Prostate gland (tissue), 2 donors: ENCODE data around the gene GCLM. TPM values are rescaled to one million over a fixed set of nuclear protein-coding genes. Genes with fewer than 3 reads are reported as not detected.
A peak's percentile ranks its signal among the peaks of the same experiment; 100 is the strongest.
"Not testable (repeated sequence)": the region's sequence is repeated elsewhere in the genome, so short reads cannot be mapped to it uniquely, and the experiment has no call there.

ENCODE experiments used
- DNase-seq: peaks from one replicate; pipeline ENCODE4 v3.0.0-alpha.2; 2019; ENCODE audit warnings: low spot score
- H3K27ac ChIP-seq, 2 donors: fragments of 200-600 bp; sonication (generic); 2 replicates each; pipeline ENCODE4 v1.5.1; 2017 to 2019
- H3K27me3 ChIP-seq: fragments of 200-600 bp; sonication (generic); replicated peaks from 2 replicates; pipeline ENCODE4 v1.5.1; 2019; ENCODE audit not compliant: insufficient read depth
- H3K36me3 ChIP-seq, 2 donors: fragments of 200-600 bp; sonication (generic); 1 replicate in 1 of 2; 2 replicates in 1 of 2; pipeline versions ENCODE4 v1.5.1 to v1.8.1; 2017 to 2019
- H3K4me1 ChIP-seq: fragments of 200-600 bp; sonication (generic); replicated peaks from 2 replicates; pipeline ENCODE4 v1.5.1; 2019
- H3K4me3 ChIP-seq, 2 donors: fragments of 200-600 bp; sonication (generic); 2 replicates each; pipeline ENCODE4 v1.5.1; 2017 to 2019
- H3K9me3 ChIP-seq: fragments of 200-600 bp; sonication (generic); 2 replicates; pipeline ENCODE4 v1.5.1; 2017
- POLR2A ChIP-seq: fragments of 450-650 bp; IDR thresholded peaks from one replicate; pipeline ENCODE4 v1.6.1; 2016; ENCODE audit warnings: antibody characterized with exemption, mild to moderate bottlenecking
- POLR2AphosphoS5 ChIP-seq: sonication (generic); formaldehyde crosslinking; IDR thresholded peaks from one replicate; pipeline ENCODE4 v1.6.1; 2017; ENCODE audit warnings: antibody characterized with exemption
- WGBS: methylation state at CpG from one replicate; pipeline ENCODE4 v1.1.5; 2018; 5-methylcytosine and 5-hydroxymethylcytosine counted together
- intact Hi-C: fragments of 100-400 bp; cut with DNase I; formaldehyde crosslinking; loops from one replicate; pipeline ENCODE4 v1.14.2; 2022
- total RNA-seq, 2 donors: library from RNA; depleted of rRNA; stranded (reverse); fragments of >200 nt; gene quantifications; one replicate each; pipeline ENCODE4 v1.1.0, GENCODE V29; 2016
- TF ChIP-seq, protein P1 (sequence below), 4 experiments: fragments of 200-600 bp in 2 of 4; fragments of 450-650 bp in 2 of 4; sonication (generic) in 2 of 4; IDR thresholded peaks; 1 replicate in 3 of 4; 2 replicates in 1 of 4; pipeline ENCODE4 v1.5.1; 2016 to 2019; ENCODE audit warnings: antibody characterized with exemption in 4 of 4, mild to moderate bottlenecking in 2 of 4, moderate library complexity in 2 of 4

The GCLM gene
- total RNA-seq, 2 donors from 2014 or later, result 6.5 to 14.1 TPM

- TF ChIP-seq POLR2A, result no peak
- TF ChIP-seq, protein P1, sequence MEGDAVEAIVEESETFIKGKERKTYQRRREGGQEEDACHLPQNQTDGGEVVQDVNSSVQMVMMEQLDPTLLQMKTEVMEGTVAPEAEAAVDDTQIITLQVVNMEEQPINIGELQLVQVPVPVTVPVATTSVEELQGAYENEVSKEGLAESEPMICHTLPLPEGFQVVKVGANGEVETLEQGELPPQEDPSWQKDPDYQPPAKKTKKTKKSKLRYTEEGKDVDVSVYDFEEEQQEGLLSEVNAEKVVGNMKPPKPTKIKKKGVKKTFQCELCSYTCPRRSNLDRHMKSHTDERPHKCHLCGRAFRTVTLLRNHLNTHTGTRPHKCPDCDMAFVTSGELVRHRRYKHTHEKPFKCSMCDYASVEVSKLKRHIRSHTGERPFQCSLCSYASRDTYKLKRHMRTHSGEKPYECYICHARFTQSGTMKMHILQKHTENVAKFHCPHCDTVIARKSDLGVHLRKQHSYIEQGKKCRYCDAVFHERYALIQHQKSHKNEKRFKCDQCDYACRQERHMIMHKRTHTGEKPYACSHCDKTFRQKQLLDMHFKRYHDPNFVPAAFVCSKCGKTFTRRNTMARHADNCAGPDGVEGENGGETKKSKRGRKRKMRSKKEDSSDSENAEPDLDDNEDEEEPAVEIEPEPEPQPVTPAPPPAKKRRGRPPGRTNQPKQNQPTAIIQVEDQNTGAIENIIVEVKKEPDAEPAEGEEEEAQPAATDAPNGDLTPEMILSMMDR (IDR thresholded peaks at IDR 0.05), result no peak
- peak; percentile 78 for TF ChIP-seq POLR2AphosphoS5
- intact Hi-C loops, result no loop called here
- H3K27ac ChIP-seq, result peak overlapping the region in 1 of 2 donors; percentile 36
- H3K4me1 ChIP-seq, result no peaks in the 10 kb centered on the region
- H3K4me3 ChIP-seq, result no peak overlapping the region
- DNase-seq, result peak; percentile 81
- 47% methylated on average over 1 of the region's 1 CpG for whole genome bisulfite sequencing
- no peaks in the 10 kb centered on the region for H3K27me3 ChIP-seq
- H3K36me3 ChIP-seq, result no peaks in the 10 kb centered on the region
- no peaks in the 10 kb centered on the region for H3K9me3 ChIP-seq
Observed at GRCh38 chr1:93938461-93939145, 29.4 kb upstream of the GCLM start.

GRCh38 chr1:93937997-93938396 lies 28.8 kb upstream of the GCLM start:
- DNase-seq, result no peak
- no peak overlapping the region for H3K4me3 ChIP-seq
- intact Hi-C loops, result no loop called here
- no peaks in the 10 kb centered on the region for H3K27me3 ChIP-seq
- 53% methylated on average over 1 of the region's 1 CpG for WGBS
- H3K4me1 ChIP-seq, result no peaks in the 10 kb centered on the region
- H3K36me3 ChIP-seq, result no peaks in the 10 kb centered on the region
- TF ChIP-seq, protein P1 (IDR thresholded peaks at IDR 0.05), result no peak
- TF ChIP-seq POLR2A (no peak), POLR2AphosphoS5 (no peak)
- H3K9me3 ChIP-seq, result no peaks in the 10 kb centered on the region
- peak overlapping the region in 1 of 2 donors; percentile 36 for H3K27ac ChIP-seq

DNA sequence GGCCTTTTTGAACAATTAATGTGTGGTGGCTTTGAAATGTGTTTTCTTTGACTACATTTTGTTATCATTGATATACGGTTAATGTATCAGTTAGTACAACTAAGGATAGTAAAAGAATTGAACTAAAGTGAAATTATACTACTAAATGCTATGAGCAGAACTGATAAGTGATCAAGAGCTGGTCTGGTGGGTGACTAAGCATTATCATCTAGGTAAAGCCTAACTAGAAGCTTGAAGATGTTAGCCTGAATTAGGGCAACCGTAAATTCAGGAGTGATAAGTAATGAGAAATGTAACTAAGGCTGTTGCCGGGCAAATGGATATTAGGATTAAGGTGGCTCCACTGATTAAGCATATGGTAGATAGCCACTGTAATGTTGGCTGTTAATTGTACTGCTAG lies 16.0 kb upstream of the GCLM start:
- Histone ChIP-seq H3K4me3 (no peak overlapping the region), H3K4me1 (no peaks in the 10 kb centered on the region), H3K27me3 (no peaks in the 10 kb centered on the region), H3K36me3 (no peaks in the 10 kb centered on the region), H3K27ac (no peak overlapping the region), H3K9me3 (no peaks in the 10 kb centered on the region)
- TF ChIP-seq, protein P1 (IDR thresholded peaks at IDR 0.05), result no peak
- TF ChIP-seq POLR2AphosphoS5, result no peak
- no peak for TF ChIP-seq POLR2A
- intact Hi-C loops, result no loop called here
- WGBS, result 93% methylated on average over 3 of the region's 3 CpGs
- no peak for DNase-seq

GRCh38 chr1:93919780-93920179 lies 10.6 kb upstream of the GCLM start:
- H3K4me3 ChIP-seq, result no peak overlapping the region
- TF ChIP-seq, protein P1 (IDR thresholded peaks at IDR 0.05), result no peak
- H3K4me1 ChIP-seq, result no peaks in the 10 kb centered on the region
- no peak overlapping the region for H3K27ac ChIP-seq
- intact Hi-C loops, result no loop called here
- no peaks in the 10 kb centered on the region for H3K9me3 ChIP-seq
- DNase-seq, result no peak
- H3K27me3 ChIP-seq, result no peaks in the 10 kb centered on the region
- H3K36me3 ChIP-seq, result no peaks in the 10 kb centered on the region
- 54% methylated on average over 1 of the region's 1 CpG for WGBS

- no peak overlapping the region for H3K4me3 ChIP-seq
- no peaks in the 10 kb centered on the region for H3K4me1 ChIP-seq
- H3K9me3 ChIP-seq, result no peaks in the 10 kb centered on the region
- intact Hi-C loops, result no loop called here
- H3K27ac ChIP-seq, result no peak overlapping the region
- TF ChIP-seq, protein P1 (IDR thresholded peaks at IDR 0.05), result no peak
- TF ChIP-seq POLR2A, result no peak
- no peak for TF ChIP-seq POLR2AphosphoS5
- no peak for DNase-seq
- no peaks in the 10 kb centered on the region for H3K36me3 ChIP-seq
- 96% methylated on average over 10 of the region's 10 CpGs for WGBS
- no peaks in the 10 kb centered on the region for H3K27me3 ChIP-seq
Observed at GRCh38 chr1:93917302-93917701, 8.1 kb upstream of the GCLM start.

DNA sequence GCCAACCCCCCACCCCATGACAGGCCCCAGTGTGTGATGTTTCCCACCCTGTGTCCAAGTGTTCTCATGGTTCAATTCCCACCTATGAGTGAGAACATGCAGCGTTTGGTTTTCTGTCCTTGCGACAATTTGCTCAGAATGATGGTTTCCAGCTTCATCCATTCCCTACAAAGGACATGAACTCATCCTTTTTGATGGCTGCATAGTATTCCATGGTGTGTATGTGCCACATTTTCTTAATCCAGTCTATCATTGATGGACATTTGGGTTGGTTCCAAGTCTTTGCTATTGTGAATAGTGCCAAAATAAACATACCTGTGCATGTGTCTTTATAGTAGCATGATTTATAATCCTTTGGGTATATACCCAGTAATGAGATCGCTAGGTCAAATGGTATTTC lies 1.6 kb upstream of the GCLM start:
- H3K4me3 ChIP-seq, H3K27me3 ChIP-seq, intact Hi-C loops, H3K27ac ChIP-seq, H3K4me1 ChIP-seq, H3K36me3 ChIP-seq, H3K9me3 ChIP-seq, DNase-seq: not testable (repeated sequence)
- 92% methylated on average over 3 of the region's 3 CpGs for WGBS
